Mesendoderm (in vitro differentiated cells): ENCODE data around the gene FUT1.
"Not testable (repeated sequence)": the region's sequence is repeated elsewhere in the genome, so short reads cannot be mapped to it uniquely, and the experiment has no call there.

Experiments
- DNase-seq: peaks from one replicate; pipeline ENCODE4 v3.0.0; 2013
- H2AK5ac ChIP-seq: 2 replicates; pipeline ENCODE4 v1.6.1; 2013; ENCODE audit warnings: low read length, inconsistent platforms
- H2BK120ac ChIP-seq: 2 replicates; pipeline ENCODE4 v1.6.1; 2013; ENCODE audit warnings: low read depth, mild to moderate bottlenecking, low read length, moderate library complexity, mixed read lengths
- H2BK15ac ChIP-seq: replicated peaks from 2 replicates; pipeline ENCODE4 v1.6.1; 2013; ENCODE audit warnings: low read depth, mild to moderate bottlenecking, moderate library complexity
- H2BK5ac ChIP-seq: 2 replicates; pipeline ENCODE4 v1.6.1; 2013; ENCODE audit warnings: low read length, inconsistent platforms
- H3K18ac ChIP-seq: 2 replicates; pipeline ENCODE4 v1.6.1; 2013; ENCODE audit warnings: mild to moderate bottlenecking, low read length, mixed read lengths
- H3K23ac ChIP-seq: one replicate; pipeline ENCODE4 v1.6.1; 2013; ENCODE audit warnings: low read length
- H3K27ac ChIP-seq: 2 replicates; pipeline ENCODE4 v1.5.1; 2013; ENCODE audit warnings: low read depth, mild to moderate bottlenecking, inconsistent platforms, low read length, moderate library complexity
- H3K27me3 ChIP-seq: 2 replicates; pipeline ENCODE4 v1.6.1; 2013; ENCODE audit warnings: low read length, control low read depth, mild to moderate bottlenecking, inconsistent platforms; ENCODE audit not compliant: insufficient read depth, poor library complexity
- H3K36me3 ChIP-seq: 2 replicates; pipeline ENCODE4 v1.6.1; 2013; ENCODE audit warnings: low read length, inconsistent platforms; ENCODE audit not compliant: control insufficient read depth, insufficient read depth
- H3K4ac ChIP-seq: one replicate; pipeline ENCODE4 v1.6.1; 2013; ENCODE audit warnings: low read depth, mild to moderate bottlenecking, low read length, moderate library complexity
- H3K4me1 ChIP-seq: 2 replicates; pipeline ENCODE4 v1.6.1; 2013; ENCODE audit warnings: low read depth, low read length, inconsistent platforms; ENCODE audit not compliant: control insufficient read depth
- H3K4me2 ChIP-seq: 2 replicates; pipeline ENCODE4 v1.6.1; 2013; ENCODE audit warnings: low read length
- H3K4me3 ChIP-seq: 2 replicates; pipeline ENCODE4 v1.5.1; 2013; ENCODE audit warnings: mild to moderate bottlenecking, low read length
- H3K56ac ChIP-seq: one replicate; pipeline ENCODE4 v1.6.1; 2013; ENCODE audit warnings: low read length
- H3K79me1 ChIP-seq: 2 replicates; pipeline ENCODE4 v1.6.1; 2013; ENCODE audit warnings: low read length, inconsistent platforms
- H3K79me2 ChIP-seq: 2 replicates; pipeline ENCODE4 v1.6.1; 2013; ENCODE audit warnings: mild to moderate bottlenecking, low read length; ENCODE audit not compliant: control insufficient read depth, insufficient read depth
- H3K9ac ChIP-seq: 2 replicates; pipeline ENCODE4 v1.6.1; 2013; ENCODE audit warnings: low read length, inconsistent platforms
- H4K5ac ChIP-seq: one replicate; pipeline ENCODE4 v1.6.1; 2013; ENCODE audit warnings: low read length
- H4K8ac ChIP-seq: one replicate; pipeline ENCODE4 v1.6.1; 2013; ENCODE audit warnings: low read depth, mild to moderate bottlenecking, control low read depth, low read length, moderate library complexity
- WGBS: extraction: QIAGEN DNeasy Blood & Tissue Kit; methylation state at CpG from one replicate; pipeline ENCODE4 v1.1.7; 2013; ENCODE audit warnings: low lambda C conversion rate, missing lambda C conversion rate; ENCODE audit not compliant: insufficient coverage; ENCODE audit errors: extremely low coverage; 5-methylcytosine and 5-hydroxymethylcytosine counted together

Gene FUT1

GRCh38 chr19:48718106-48718505 is 34.3 kb downstream of the FUT1 start:
- H3K4ac ChIP-seq, H4K5ac ChIP-seq, H4K8ac ChIP-seq, H2BK120ac ChIP-seq, H2AK5ac ChIP-seq, H3K18ac ChIP-seq, H2BK5ac ChIP-seq, H3K23ac ChIP-seq, DNase-seq, H3K56ac ChIP-seq, H3K9ac ChIP-seq, H3K4me1 ChIP-seq, H3K27me3 ChIP-seq, H3K27ac ChIP-seq, H3K79me1 ChIP-seq, H2BK15ac ChIP-seq, H3K36me3 ChIP-seq, H3K4me3 ChIP-seq, H3K4me2 ChIP-seq, H3K79me2 ChIP-seq: not testable (repeated sequence)
- WGBS, result no CpG with 5 or more reads among the region's 13 CpGs

- H3K27ac ChIP-seq, result no peak overlapping the region
Measured at GRCh38 chr19:48716562-48717291, 35.7 kb downstream of the FUT1 start.

GRCh38 chr19:48715681-48716171 is 36.7 kb downstream of the FUT1 start:
- no peak overlapping the region for H3K4me2 ChIP-seq
- H4K8ac ChIP-seq, result no peak overlapping the region
- H3K36me3 ChIP-seq, result no peaks in the 10 kb centered on the region
- peaks cover 4% of the 10 kb centered on the region for H3K4me1 ChIP-seq
- H3K56ac ChIP-seq, result peak overlapping the region; percentile 37
- H3K4me3 ChIP-seq, result no peak overlapping the region
- no peak overlapping the region for H2BK120ac ChIP-seq
- H3K27me3 ChIP-seq, result no peaks in the 10 kb centered on the region
- no peaks in the 10 kb centered on the region for H3K79me1 ChIP-seq
- no peak overlapping the region for H2BK15ac ChIP-seq
- H2AK5ac ChIP-seq, result no peak overlapping the region
- H3K23ac ChIP-seq, result no peak overlapping the region
- no CpG with 5 or more reads among the region's 19 CpGs for WGBS
- DNase-seq, result no peak
- H4K5ac ChIP-seq, result no peak overlapping the region
- no peak overlapping the region for H2BK5ac ChIP-seq
- no peaks in the 10 kb centered on the region for H3K79me2 ChIP-seq
- H3K27ac ChIP-seq, result no peak overlapping the region
- no peak overlapping the region for H3K9ac ChIP-seq
- no peak overlapping the region for H3K4ac ChIP-seq
- no peak overlapping the region for H3K18ac ChIP-seq

More at GRCh38 chr19:48716562-48717291, 35.7 kb downstream of the FUT1 start:
- Histone ChIP-seq H2AK5ac (no peak overlapping the region), H2BK15ac (no peak overlapping the region), H3K4me3 (no peak overlapping the region), H2BK5ac (no peak overlapping the region), H3K23ac (peak overlapping the region; percentile 29), H3K4me2 (peak overlapping the region; percentile 15), H3K18ac (peak overlapping the region; percentile 62), H4K5ac (no peak overlapping the region), H3K4me1 (peaks cover 4% of the 10 kb centered on the region), H2BK120ac (no peak overlapping the region), H3K36me3 (no peaks in the 10 kb centered on the region), H3K9ac (peak overlapping the region; percentile 46), H3K56ac (peak overlapping the region; percentile 77), H3K27me3 (no peaks in the 10 kb centered on the region), H3K4ac (no peak overlapping the region), H4K8ac (no peak overlapping the region), H3K79me1 (no peaks in the 10 kb centered on the region), H3K79me2 (no peaks in the 10 kb centered on the region)
- no peak for DNase-seq
- no CpG with 5 or more reads among the region's 24 CpGs for WGBS

- Histone ChIP-seq H3K4me3 (peak overlapping the region; percentile 7), H3K79me1 (no peaks in the 10 kb centered on the region), H3K18ac (peak overlapping the region; percentile 40), H3K27ac (no peak overlapping the region), H3K4me2 (peak overlapping the region; percentile 4), H4K5ac (no peak overlapping the region), H2BK15ac (no peak overlapping the region), H2AK5ac (peak overlapping the region; percentile 56), H3K27me3 (no peaks in the 10 kb centered on the region), H3K9ac (peak overlapping the region; percentile 87), H3K23ac (peak overlapping the region; percentile 87), H3K4me1 (peaks cover 4% of the 10 kb centered on the region), H2BK120ac (no peak overlapping the region), H3K79me2 (no peaks in the 10 kb centered on the region), H2BK5ac (no peak overlapping the region), H3K4ac (no peak overlapping the region), H3K36me3 (no peaks in the 10 kb centered on the region), H3K56ac (peak overlapping the region; percentile 97), H4K8ac (peak overlapping the region; percentile 39)
- no CpG with 5 or more reads among the region's 26 CpGs for WGBS
- no peak for DNase-seq
Measured at GRCh38 chr19:48714759-48715675, 37.4 kb downstream of the FUT1 start.

- no CpG with 5 or more reads among the region's 67 CpGs for WGBS
- no peak overlapping the region for H3K4ac ChIP-seq
- no peak overlapping the region for H3K23ac ChIP-seq
- no peak overlapping the region for H2AK5ac ChIP-seq
- no peak overlapping the region for H4K5ac ChIP-seq
- no peaks in the 10 kb centered on the region for H3K79me1 ChIP-seq
- peak overlapping the region; percentile 83 for H3K4me3 ChIP-seq
- H3K79me2 ChIP-seq, result no peaks in the 10 kb centered on the region
- H3K36me3 ChIP-seq, result no peaks in the 10 kb centered on the region
- peak overlapping the region; percentile 40 for H3K18ac ChIP-seq
- no peak overlapping the region for H3K27ac ChIP-seq
- no peak overlapping the region for H2BK5ac ChIP-seq
- H3K9ac ChIP-seq, result peak overlapping the region; percentile 87
- H4K8ac ChIP-seq, result peak overlapping the region; percentile 39
- H2BK15ac ChIP-seq, result no peak overlapping the region
- H3K4me1 ChIP-seq, result peaks cover 4% of the 10 kb centered on the region
- H2BK120ac ChIP-seq, result no peak overlapping the region
- H3K56ac ChIP-seq, result peak overlapping the region; percentile 97
- peak; percentile 100 for DNase-seq
- peak overlapping the region; percentile 99 for H3K4me2 ChIP-seq
- no peaks in the 10 kb centered on the region for H3K27me3 ChIP-seq
Measured at GRCh38 chr19:48713864-48714755, 38.3 kb downstream of the FUT1 start.
